NCI-H526 (cell line): ENCODE data around the gene PLCL1.

Source experiments
- DNase-seq, 2 experiments: peaks; one replicate each; lab custom pipeline; 2025; lab: John Stamatoyannopoulos, UW

The PLCL1 gene

GRCh38 chr2:197888321-197888720 lies 83.9 kb downstream of the PLCL1 start:
- no peak for DNase-seq

- no peak for DNase-seq
Observed at GRCh38 chr2:197889041-197889440, 84.6 kb downstream of the PLCL1 start.

- DNase-seq = no peak
Observed at GRCh38 chr2:197890168-197890567, 85.8 kb downstream of the PLCL1 start.

DNA sequence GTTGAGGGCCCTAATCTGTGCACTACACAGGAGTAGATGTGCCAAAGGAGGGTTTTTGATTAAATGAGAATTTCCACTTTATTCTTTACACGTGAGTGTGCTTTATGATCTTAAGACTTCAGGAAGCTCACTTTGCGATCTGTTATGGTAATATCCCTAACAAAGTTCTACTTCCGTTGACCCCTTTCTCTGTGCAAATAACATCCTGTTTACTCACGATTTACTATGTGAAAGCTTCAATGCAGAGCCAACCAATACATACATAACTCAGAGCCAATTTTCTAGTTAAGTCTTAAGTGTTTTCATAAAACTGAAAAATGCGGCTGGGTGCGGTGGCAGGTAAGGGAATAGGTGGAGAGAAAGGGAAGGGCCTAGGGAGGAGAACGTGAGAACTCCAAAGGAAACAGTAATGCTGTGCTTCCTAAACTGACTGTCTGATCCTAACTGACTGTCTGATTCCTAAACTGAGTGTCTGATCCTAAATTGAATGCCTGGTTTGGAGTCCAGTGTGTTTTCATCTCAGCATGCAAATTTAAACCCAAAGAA lies 87.6 kb downstream of the PLCL1 start:
- no peak for DNase-seq

DNA sequence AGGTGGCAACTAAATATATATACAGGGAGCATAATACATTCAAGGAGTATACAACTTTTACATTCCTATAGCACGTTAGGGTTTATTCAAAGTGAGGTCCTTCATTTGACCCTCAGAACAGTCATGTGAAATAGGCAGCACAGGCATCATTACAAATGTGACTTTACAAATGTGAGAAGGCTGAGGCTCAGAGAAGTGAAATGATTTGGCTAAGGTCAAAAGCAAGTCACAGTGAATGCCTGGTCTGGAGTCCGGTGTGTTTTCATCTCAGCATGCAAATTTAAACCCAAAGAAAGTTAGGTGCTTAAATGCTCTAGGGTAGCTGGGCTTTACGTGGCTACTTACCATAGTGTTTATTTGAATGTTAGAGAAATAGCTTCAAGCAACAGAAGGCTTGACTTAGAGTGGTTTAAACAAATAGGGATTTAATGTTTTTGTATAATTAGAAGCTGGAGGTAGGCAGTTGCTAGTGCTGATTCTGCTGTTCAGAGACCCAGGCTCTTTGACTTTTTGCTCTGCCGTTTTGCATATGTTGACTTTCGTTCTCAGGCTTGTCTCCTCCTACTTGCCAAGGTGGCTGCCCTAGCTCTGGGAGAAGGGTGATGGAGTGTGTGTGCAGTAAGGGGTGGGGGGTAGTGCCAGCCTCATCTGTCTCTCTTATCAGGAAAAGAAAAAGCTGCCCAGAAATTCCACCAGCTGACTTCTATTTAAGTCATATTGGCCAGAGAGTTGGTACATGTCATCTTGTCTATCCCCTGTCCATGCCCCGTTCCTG lies 89.2 kb downstream of the PLCL1 start:
- peak; percentile 96 to 98 for DNase-seq

GRCh38 chr2:197894751-197895274 lies 90.4 kb downstream of the PLCL1 start:
- DNase-seq = no peak

DNA sequence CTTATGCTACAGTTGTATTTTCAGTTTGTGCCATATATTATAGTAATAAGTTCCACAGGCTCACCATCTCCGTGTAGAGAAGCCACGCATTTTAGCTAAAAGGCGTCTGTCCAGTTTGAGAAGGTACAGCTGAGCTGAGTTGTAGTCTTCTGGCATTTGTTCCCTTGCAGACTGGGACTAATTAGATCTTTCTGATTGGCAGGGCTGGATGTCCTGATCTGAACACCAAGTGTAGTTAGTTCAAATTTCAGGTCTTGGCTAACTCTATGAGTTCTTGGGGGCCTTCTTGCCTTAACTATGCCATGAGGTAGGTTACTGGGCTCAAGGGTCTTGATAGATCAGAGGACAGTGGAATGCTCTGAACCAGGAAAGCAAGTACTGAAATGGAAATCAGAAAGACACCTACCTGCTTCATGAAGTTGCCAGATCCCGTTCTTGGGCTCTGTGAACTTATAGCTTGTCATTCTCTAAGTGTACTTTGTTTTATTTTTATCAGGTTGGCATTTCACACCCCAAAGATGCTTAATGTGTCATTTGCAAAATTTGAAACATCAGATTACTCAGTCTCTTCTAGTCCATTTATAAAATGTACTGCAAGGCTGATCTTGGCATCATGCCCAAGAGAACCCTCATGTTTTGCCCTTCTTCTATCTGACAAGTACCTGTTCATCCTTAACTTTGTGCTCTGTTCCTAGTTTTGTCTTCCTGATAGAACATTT lies 93.7 kb downstream of the PLCL1 start:
- DNase-seq = no peak

DNA sequence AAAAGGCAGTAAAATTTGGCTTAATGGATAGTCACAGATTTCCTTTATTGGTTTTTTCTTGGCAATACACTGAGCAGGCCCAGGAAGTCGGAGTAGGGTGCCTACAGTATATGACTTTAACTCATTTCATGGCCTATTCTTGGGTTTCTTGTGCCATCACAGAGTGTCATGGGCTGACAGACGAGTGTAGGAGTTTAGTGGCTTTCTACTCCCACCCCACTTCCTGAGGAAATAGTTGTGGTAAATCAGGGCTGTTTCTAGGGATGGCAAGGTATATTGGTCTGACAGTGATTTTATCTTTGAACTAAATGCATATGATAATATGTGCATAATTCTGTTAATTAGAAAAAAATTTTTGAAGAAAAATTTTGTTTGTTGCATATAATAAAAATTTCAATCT lies 100.1 kb downstream of the PLCL1 start:
- no peak for DNase-seq

GRCh38 chr2:197908156-197908555 lies 103.8 kb downstream of the PLCL1 start:
- DNase-seq = no peak

DNA sequence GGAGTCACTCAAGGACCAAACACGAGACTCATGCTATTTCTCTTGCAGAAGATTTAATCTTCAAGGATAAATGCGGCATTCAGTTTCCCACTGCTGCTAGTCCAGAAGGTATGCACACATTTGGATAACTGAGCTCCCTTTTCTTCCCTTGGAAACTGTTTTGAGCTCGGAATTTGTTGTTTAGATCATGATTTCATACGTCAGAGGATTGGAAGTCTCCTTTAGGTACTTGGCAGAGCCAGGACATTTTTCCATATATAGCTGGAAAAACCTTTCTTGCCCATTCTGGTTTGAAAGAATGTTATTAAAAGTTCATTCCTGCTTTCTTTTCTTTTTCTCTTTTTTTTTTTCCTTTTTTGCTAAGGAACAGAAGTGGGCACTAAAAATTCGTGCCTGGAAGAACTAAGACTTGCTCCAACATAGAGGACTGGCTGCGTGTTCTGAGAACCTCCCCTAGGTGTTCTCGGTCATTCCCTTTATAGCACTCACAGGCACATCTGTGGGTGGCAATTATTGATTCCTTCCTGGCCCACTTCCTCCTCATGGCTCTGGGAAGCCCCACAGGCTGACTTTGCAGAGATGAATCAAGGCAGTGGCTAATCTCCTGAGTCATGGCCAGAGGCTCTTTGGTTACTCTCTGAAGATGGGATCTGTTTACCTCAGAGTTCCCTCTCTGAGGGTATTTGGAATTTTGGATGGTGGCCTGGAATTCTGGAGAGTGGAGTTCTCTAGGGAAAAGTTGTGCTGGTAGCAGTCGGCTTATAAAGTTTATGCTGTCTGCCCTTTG lies 104.8 kb downstream of the PLCL1 start:
- no peak for DNase-seq

GRCh38 chr2:197911667-197912066 lies 107.3 kb downstream of the PLCL1 start:
- DNase-seq = no peak

DNA sequence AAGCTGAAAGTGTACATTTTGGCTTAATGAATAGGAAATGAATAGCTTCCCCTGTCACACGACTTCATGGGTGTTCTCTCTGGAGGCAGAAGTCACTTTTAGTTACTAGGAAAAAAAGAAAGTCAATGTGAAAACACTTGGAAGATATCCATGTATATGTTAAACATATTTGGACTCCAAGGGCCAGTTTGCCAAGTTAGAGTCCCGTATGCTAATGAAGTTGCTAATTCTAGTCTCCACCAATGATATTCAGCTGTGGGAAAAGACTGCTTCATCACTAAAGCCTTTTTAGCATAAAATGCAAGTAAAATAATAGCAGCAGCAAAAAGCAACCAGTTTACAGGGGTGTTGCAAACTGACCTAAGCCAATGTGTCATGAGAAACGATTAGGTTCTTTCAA lies 108.7 kb downstream of the PLCL1 start:
- no peak for DNase-seq

DNA sequence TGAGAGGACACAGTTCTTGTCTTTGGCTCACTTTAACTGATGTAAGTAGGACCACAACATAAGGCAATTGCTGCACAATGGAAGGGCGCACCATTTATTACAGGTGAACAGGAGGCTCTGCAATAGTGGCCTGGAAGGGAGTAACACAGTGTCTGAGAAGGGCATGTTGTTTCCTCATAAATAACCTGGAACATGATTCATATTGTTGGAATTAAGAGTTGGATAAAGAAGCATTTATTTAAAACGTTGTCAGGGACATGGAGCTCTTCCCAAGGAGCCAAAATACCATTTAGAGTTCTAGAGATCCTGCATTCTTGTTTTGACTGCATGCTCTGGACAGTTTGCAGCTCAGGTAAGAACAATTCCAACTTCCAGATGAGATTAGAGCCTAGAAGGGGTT lies 110.4 kb downstream of the PLCL1 start:
- no peak for DNase-seq

DNA sequence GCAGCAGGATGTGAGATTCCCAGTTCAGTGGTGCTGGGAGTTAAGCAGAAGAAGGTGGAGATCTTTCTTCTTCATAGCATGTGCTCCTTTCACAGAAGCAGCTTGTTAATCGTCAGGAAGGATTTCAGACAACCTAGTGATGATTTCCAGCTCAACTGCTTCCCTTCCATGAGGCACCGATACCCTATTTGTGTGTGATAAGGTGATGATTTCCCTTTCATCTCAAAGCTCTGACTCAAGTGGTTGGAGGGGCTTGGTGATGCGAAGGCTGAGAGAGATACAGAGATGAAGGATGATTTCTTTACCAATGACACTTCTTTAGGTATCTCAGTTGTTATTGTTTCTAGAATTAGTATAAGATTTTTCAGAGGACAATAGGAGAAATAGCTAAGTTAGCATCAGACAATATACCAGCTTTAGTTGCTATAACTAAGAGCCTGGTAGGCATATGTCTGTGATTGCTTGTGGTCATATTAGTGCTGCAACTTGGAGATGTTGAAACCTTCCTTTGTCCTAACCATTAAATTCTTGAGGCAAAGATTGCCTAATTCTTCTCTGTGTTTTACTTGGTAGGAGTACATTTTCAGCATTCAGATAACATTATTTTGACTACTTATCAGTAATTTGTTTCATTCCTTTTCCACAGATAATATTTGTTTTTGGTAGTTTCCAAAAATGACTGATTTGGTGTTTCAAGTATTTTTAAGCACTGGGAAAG lies 111.3 kb downstream of the PLCL1 start:
- no peak for DNase-seq

GRCh38 chr2:197919487-197919886 lies 115.1 kb downstream of the PLCL1 start:
- no peak for DNase-seq

DNA sequence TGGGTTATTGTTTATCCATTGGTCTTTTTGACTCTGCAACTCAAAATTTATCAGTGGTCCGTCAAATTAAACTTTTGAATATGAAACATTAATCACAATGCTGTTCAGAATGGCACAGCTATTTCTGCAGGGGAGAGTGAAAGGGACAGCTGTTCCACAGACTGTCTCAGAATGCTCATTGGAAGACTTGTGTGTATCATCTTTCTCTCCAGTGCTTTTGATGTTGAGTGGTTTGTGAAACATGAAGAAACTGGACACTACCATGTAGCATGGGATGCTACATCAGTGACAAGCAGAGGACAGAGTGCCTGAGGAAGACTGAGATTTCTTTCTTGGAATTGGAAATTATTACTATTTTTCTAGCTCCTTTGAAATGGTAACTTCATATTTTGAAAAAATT lies 115.7 kb downstream of the PLCL1 start:
- DNase-seq = no peak

- DNase-seq = no peak
Observed at GRCh38 chr2:197920592-197921201, 116.3 kb downstream of the PLCL1 start.

- no peak for DNase-seq
Observed at GRCh38 chr2:197924483-197924882, 120.1 kb downstream of the PLCL1 start.

DNA sequence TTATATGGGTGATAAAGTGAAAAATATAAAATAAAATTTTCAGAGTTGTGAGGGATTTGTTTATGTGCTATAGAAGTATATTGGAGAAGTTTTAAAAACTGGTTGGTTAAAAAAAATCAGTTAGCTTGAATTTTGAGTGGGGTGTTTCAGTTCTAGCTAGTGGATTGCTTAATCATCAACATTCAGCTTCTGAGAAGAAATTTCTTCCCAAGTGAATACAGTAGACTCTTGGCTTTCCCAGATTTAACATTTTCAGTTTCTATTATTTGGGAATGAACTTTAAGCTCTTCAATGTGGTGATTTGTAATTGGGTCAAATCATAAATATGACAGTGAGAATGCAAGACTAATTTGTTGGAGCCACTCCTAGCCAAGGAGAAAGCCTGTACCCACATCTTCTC lies 120.8 kb downstream of the PLCL1 start:
- DNase-seq = no peak

DNA sequence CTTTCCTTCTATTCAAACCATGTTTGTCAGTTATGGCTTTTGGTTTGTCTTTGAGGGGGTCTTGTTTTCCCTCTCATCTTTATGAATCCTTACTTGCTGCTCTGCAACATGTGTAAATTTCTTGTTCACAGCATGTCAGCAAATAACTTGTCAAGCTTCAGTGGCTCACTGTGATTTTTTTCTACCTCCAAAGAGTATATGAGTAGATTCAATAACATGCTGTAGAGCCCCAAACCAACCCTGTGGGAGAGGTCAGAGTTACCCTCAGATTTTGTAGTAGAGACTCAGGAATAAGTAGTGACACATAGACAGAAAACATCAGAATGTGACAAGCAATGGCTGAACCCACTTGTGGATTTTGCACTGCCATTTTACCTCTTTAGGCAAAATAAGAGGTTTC lies 121.6 kb downstream of the PLCL1 start:
- no peak for DNase-seq

DNA sequence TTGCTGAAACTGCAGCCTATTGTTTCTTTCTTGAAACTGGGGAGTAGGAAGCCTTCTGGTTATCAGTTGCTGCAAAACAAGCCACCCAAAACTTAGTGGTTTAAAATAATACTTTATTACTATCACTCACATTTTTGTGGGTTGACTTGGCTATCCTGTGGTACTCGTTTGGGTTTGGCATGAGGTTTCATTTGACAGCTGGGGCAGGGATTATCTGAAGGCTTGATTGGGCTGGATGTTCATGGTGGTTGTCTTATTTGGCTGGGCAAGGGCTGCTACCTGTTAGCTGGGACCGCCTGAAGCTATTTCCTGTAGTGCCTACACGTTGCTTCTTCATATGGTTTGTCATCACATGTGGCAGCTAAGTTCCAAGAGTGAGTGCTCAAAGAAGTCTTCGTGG lies 122.3 kb downstream of the PLCL1 start:
- DNase-seq = no peak
